ENCODE measurements around the gene KRT33B.

- TF ChIP-seq CTCF (IDR thresholded peaks at IDR 0.05), result no peak
- TF ChIP-seq POLR2A (IDR thresholded peaks at IDR 0.05), result no peak
These were observed 5.7 kb downstream of the KRT33B start for GRCh38 chr17:41363881-41364280.

All from body of pancreas (tissue), 4 donors.